ENCODE measurements around the gene NECAB2.

DNA sequence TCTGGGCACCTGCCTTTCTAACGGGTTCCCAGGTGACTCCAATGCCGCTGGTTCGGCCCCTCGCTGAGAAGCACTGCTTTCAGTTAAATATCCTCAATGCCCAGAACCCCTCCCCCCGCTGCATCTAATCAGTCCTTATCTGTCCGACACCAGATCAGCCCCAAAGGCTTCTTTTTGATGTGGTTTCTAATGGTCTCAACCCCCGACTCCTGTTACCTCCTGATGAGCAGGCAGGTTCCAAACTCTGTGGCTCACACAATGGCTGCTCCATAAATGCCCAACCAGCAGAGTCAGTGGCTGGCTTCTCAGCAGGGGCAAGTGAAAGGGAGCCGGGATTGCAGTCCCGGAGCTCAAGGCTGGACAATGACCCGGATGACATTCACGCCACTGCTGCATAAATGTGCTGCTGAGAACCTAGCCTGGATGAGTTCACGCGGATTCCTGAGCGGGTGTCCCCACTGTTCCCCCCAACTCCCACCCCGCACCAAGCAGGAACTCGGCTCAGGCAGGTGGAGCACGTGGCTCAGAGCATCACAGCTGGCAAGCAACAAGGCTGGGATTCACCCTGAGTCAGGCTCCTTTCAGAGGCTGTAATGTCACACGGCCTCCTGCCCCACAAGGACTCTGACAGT is 75.6 kb downstream of the NECAB2 start:
- TF ChIP-seq ZNF274 (IDR thresholded peaks at IDR 0.05; ENCODE audit: low read depth, low read length) (no peak), YY1 (IDR thresholded peaks at IDR 0.05; ENCODE audit: insufficient read depth, insufficient read length) (no peak), SUZ12 (IDR thresholded peaks at IDR 0.05; ENCODE audit: extremely low read depth, insufficient read depth, insufficient read length) (no peak)
